Measurements from ENCODE around the gene PDE10A. TPM values are rescaled to one million over a fixed set of nuclear protein-coding genes. Genes with fewer than 3 reads are reported as not detected.

The PDE10A gene
- total RNA-seq, 1 donor from 2014 or later, result 5.4 TPM

- H3K4me2 ChIP-seq (ENCODE audit: low read length), result no peak overlapping the region
- FAIRE-seq (no peak), DNase-seq (ENCODE audit: low read depth) (no peak)
- H3K27ac ChIP-seq (ENCODE audit: low read depth, low read length), result no peak overlapping the region
- no peaks in the 10 kb centered on the region for H4K20me1 ChIP-seq (ENCODE audit: insufficient read depth, low read length)
- H3K79me2 ChIP-seq (ENCODE audit: insufficient read depth, low read length), result no peaks in the 10 kb centered on the region
- peaks cover 21% of the 10 kb centered on the region for H3K27me3 Mint-ChIP-seq (ENCODE audit: low read depth, unreplicated experiment)
- no peaks in the 10 kb centered on the region for H3K9me3 ChIP-seq (ENCODE audit: insufficient read depth, low read depth, low read length)
- no peak overlapping the region for H3K4me3 ChIP-seq (ENCODE audit: insufficient read depth, low read depth, low read length)
- no peak overlapping the region for H2AFZ ChIP-seq (ENCODE audit: low read depth, low read length)
- no peak overlapping the region for H3K27ac Mint-ChIP-seq (ENCODE audit: unreplicated experiment)
- no peaks in the 10 kb centered on the region for H3K36me3 Mint-ChIP-seq (ENCODE audit: low read depth, unreplicated experiment)
- no peak overlapping the region for H3K9ac ChIP-seq (ENCODE audit: low read length)
- no peak overlapping the region for H3K4me3 Mint-ChIP-seq (ENCODE audit: unreplicated experiment)
- no peaks in the 10 kb centered on the region for H3K27me3 ChIP-seq (ENCODE audit: insufficient read depth, low read length)
- H3K4me1 ChIP-seq (ENCODE audit: insufficient read depth, low read length), result no peaks in the 10 kb centered on the region
- TF ChIP-seq, protein P1, sequence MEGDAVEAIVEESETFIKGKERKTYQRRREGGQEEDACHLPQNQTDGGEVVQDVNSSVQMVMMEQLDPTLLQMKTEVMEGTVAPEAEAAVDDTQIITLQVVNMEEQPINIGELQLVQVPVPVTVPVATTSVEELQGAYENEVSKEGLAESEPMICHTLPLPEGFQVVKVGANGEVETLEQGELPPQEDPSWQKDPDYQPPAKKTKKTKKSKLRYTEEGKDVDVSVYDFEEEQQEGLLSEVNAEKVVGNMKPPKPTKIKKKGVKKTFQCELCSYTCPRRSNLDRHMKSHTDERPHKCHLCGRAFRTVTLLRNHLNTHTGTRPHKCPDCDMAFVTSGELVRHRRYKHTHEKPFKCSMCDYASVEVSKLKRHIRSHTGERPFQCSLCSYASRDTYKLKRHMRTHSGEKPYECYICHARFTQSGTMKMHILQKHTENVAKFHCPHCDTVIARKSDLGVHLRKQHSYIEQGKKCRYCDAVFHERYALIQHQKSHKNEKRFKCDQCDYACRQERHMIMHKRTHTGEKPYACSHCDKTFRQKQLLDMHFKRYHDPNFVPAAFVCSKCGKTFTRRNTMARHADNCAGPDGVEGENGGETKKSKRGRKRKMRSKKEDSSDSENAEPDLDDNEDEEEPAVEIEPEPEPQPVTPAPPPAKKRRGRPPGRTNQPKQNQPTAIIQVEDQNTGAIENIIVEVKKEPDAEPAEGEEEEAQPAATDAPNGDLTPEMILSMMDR (IDR thresholded peaks at IDR 0.05; ENCODE audit: insufficient read depth, low read depth, low read length), result no peak
- no peak for TF ChIP-seq EZH2 (IDR thresholded peaks at IDR 0.05; ENCODE audit: insufficient read depth, low read length)
- no peaks in the 10 kb centered on the region for H3K9me3 Mint-ChIP-seq (ENCODE audit: unreplicated experiment)
- no peaks in the 10 kb centered on the region for H3K4me1 Mint-ChIP-seq (ENCODE audit: low read depth, unreplicated experiment)
- H3K36me3 ChIP-seq (ENCODE audit: insufficient read depth, low read length), result no peaks in the 10 kb centered on the region
These were observed 22.3 kb upstream of the PDE10A start for GRCh38 chr6:165685302-165685701.

DNA sequence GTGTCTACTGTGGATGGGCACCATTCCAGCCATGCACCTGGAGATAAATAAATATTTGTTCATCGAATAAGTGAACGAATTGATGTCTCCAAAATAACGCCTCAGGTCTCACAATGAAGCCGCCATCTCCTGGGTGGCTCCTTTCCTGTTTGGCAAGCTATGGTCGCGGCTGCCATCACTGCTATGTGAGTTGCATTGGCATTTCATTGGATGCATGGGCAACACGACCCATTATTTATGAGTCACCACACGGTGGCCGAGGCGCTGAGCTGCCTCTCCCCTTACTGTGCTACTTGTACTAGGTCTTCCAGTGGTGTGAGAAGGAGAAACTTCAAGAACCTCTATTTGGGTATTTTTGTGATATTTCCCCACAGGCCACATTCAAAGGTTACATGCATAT, 21.3 kb upstream of the PDE10A start:
- Mint-ChIP-seq H3K27ac (ENCODE audit: unreplicated experiment) (no peak overlapping the region), H3K4me3 (ENCODE audit: unreplicated experiment) (no peak overlapping the region), H3K36me3 (ENCODE audit: low read depth, unreplicated experiment) (no peaks in the 10 kb centered on the region), H3K9me3 (ENCODE audit: unreplicated experiment) (no peaks in the 10 kb centered on the region), H3K4me1 (ENCODE audit: low read depth, unreplicated experiment) (no peaks in the 10 kb centered on the region), H3K27me3 (ENCODE audit: low read depth, unreplicated experiment) (peaks cover 22% of the 10 kb centered on the region)
- Histone ChIP-seq H3K9ac (ENCODE audit: low read length) (no peak overlapping the region), H2AFZ (ENCODE audit: low read depth, low read length) (no peak overlapping the region), H3K4me1 (ENCODE audit: insufficient read depth, low read length) (no peaks in the 10 kb centered on the region), H3K79me2 (ENCODE audit: insufficient read depth, low read length) (no peaks in the 10 kb centered on the region), H3K4me2 (ENCODE audit: low read length) (no peak overlapping the region), H3K36me3 (ENCODE audit: insufficient read depth, low read length) (no peaks in the 10 kb centered on the region), H3K4me3 (ENCODE audit: insufficient read depth, low read depth, low read length) (no peak overlapping the region), H3K27ac (ENCODE audit: low read depth, low read length) (no peak overlapping the region), H3K27me3 (ENCODE audit: insufficient read depth, low read length) (no peaks in the 10 kb centered on the region), H3K9me3 (ENCODE audit: insufficient read depth, low read depth, low read length) (no peaks in the 10 kb centered on the region), H4K20me1 (ENCODE audit: insufficient read depth, low read length) (no peaks in the 10 kb centered on the region)
- DNase-seq (ENCODE audit: low read depth) (no peak), FAIRE-seq (no peak)
- TF ChIP-seq, protein P1 (IDR thresholded peaks at IDR 0.05; ENCODE audit: insufficient read depth, low read depth, low read length), result no peak
- no peak for TF ChIP-seq EZH2 (IDR thresholded peaks at IDR 0.05; ENCODE audit: insufficient read depth, low read length)

GRCh38 chr6:165680975-165681374, 17.9 kb upstream of the PDE10A start:
- Mint-ChIP-seq H3K9me3 (ENCODE audit: unreplicated experiment) (no peaks in the 10 kb centered on the region), H3K4me1 (ENCODE audit: low read depth, unreplicated experiment) (peaks cover 4% of the 10 kb centered on the region), H3K27ac (ENCODE audit: unreplicated experiment) (no peak overlapping the region), H3K4me3 (ENCODE audit: unreplicated experiment) (no peak overlapping the region), H3K27me3 (ENCODE audit: low read depth, unreplicated experiment) (peaks cover 17% of the 10 kb centered on the region), H3K36me3 (ENCODE audit: low read depth, unreplicated experiment) (no peaks in the 10 kb centered on the region)
- no peak overlapping the region for H2AFZ ChIP-seq (ENCODE audit: low read depth, low read length)
- TF ChIP-seq, protein P1 (IDR thresholded peaks at IDR 0.05; ENCODE audit: insufficient read depth, low read depth, low read length), result no peak
- TF ChIP-seq EZH2 (IDR thresholded peaks at IDR 0.05; ENCODE audit: insufficient read depth, low read length), result no peak
- no peaks in the 10 kb centered on the region for H3K9me3 ChIP-seq (ENCODE audit: insufficient read depth, low read depth, low read length)
- H3K4me3 ChIP-seq (ENCODE audit: insufficient read depth, low read depth, low read length), result no peak overlapping the region
- no peak overlapping the region for H3K9ac ChIP-seq (ENCODE audit: low read length)
- H3K27ac ChIP-seq (ENCODE audit: low read depth, low read length), result no peak overlapping the region
- H3K4me2 ChIP-seq (ENCODE audit: low read length), result no peak overlapping the region
- no peaks in the 10 kb centered on the region for H3K79me2 ChIP-seq (ENCODE audit: insufficient read depth, low read length)
- FAIRE-seq (no peak), DNase-seq (ENCODE audit: low read depth) (no peak)
- peaks cover 8% of the 10 kb centered on the region for H3K4me1 ChIP-seq (ENCODE audit: insufficient read depth, low read length)
- H3K36me3 ChIP-seq (ENCODE audit: insufficient read depth, low read length), result no peaks in the 10 kb centered on the region
- H4K20me1 ChIP-seq (ENCODE audit: insufficient read depth, low read length), result no peaks in the 10 kb centered on the region
- H3K27me3 ChIP-seq (ENCODE audit: insufficient read depth, low read length), result no peaks in the 10 kb centered on the region
